Measurements from ENCODE around the gene PLEKHH2. TPM values are rescaled to one million over a fixed set of nuclear protein-coding genes. Genes with fewer than 3 reads are reported as not detected.
A peak's percentile ranks its signal among the peaks of the same experiment; 100 is the strongest.

PLEKHH2 gene
- total RNA-seq, 1 experiment from 2014 or later = 0.72 TPM

- DNase-seq (ENCODE audit: low read depth) = no peak
These were observed 125.2 kb downstream of the PLEKHH2 start for GRCh38 chr2:43762286-43762685.

- no peak for DNase-seq (ENCODE audit: low read depth)
These were observed 126.0 kb downstream of the PLEKHH2 start for GRCh38 chr2:43763091-43763490.

GRCh38 chr2:43764086-43764705 lies 127.1 kb downstream of the PLEKHH2 start:
- no peak for DNase-seq (ENCODE audit: low read depth)

DNA sequence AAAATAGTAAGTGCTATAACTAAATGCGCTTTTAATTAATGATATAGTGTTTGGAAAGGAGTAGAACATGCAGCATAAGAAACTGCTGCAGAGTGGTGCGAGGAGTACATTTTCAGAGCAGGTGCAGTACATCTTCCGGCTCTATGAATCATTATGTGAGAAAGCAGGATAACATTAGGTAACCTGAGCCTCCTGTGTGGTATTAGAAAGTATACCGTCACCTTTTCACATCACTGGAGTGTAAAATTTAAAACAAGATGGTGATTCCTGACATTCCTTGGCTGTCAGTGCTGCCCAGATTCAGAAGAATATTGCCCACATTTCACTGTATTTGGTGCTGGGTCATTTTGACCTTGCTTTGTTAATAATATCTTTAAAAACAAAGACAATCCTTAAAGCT lies 128.9 kb downstream of the PLEKHH2 start:
- no peak for DNase-seq (ENCODE audit: low read depth)

DNA sequence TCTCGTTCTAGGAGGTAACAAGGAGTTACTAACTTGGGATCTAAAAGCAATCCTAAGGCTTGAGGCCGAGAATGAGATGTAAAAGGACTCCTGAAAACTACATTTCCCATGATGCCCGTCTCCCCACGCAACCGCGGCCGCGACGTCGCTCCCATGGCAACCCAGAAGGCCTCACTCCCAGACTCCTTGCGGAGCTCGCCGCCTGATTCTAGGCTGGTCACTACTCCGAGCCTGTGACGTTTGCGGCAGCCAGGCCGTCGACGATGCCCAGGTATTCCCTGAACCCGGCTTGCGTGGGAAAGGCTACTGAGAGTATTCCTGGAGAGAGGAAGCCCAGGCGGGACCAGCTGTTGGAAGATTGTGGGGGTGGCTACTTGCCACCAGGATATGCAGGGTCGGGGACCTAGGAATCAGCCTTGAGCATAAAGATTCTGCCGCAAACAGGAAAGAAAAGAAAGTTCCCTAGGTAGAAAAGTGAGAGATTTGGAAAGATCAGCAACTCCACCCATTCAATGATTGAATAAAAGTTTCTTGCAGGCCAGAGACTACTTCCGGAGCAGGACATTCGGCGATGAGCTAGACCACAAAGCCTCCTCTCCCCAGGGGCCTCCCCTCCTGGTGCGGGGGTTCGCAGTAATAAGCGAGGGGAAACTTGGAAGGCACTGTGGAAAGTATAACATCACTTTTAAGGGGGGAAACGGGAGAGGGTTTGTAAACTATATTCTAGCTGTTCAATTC lies 137.0 kb downstream of the PLEKHH2 start, which contains the start of gene DYNC2LI1:
DYNC2LI1 (plus strand) TSS at position 164 of the 738 bp plus-strand sequence; CDS start at position 264, 100 bp downstream.
- DNase-seq (ENCODE audit: low read depth) = peak; percentile 88

DNA sequence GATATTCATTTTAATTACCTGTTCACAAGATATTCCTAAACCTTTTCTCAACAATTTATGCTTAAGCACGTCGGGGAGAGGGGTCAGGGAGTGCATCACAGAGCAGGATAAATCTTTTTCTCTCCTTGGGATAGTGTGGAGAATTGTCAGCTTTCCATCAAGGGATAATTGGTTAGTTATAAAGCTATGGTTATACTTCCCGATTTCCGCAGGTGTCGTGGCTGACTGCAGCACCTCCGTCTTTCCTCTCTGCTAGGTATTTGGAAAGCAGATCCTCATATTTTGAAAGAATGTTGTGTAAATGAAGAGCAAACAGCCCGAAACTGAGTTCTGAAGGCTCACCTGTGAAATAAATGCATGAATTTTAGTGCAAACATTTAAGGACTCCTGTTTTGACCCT lies 137.6 kb downstream of the PLEKHH2 start:
- no peak for DNase-seq (ENCODE audit: low read depth)

GRCh38 chr2:43776324-43776723 lies 139.3 kb downstream of the PLEKHH2 start:
- DNase-seq (ENCODE audit: low read depth) = no peak

- DNase-seq (ENCODE audit: low read depth) = no peak
These were observed 140.4 kb downstream of the PLEKHH2 start for GRCh38 chr2:43777306-43777926.

- DNase-seq (ENCODE audit: low read depth) = peak; percentile 30
These were observed 141.2 kb downstream of the PLEKHH2 start for GRCh38 chr2:43778233-43778632.

- DNase-seq (ENCODE audit: low read depth) = peak; percentile 9
These were observed 150.8 kb downstream of the PLEKHH2 start for GRCh38 chr2:43787895-43788294.

- no peak for DNase-seq (ENCODE audit: low read depth)
These were observed 151.6 kb downstream of the PLEKHH2 start for GRCh38 chr2:43788646-43789045.

- DNase-seq (ENCODE audit: low read depth) = no peak
These were observed 153.1 kb downstream of the PLEKHH2 start for GRCh38 chr2:43790147-43790546.

DNA sequence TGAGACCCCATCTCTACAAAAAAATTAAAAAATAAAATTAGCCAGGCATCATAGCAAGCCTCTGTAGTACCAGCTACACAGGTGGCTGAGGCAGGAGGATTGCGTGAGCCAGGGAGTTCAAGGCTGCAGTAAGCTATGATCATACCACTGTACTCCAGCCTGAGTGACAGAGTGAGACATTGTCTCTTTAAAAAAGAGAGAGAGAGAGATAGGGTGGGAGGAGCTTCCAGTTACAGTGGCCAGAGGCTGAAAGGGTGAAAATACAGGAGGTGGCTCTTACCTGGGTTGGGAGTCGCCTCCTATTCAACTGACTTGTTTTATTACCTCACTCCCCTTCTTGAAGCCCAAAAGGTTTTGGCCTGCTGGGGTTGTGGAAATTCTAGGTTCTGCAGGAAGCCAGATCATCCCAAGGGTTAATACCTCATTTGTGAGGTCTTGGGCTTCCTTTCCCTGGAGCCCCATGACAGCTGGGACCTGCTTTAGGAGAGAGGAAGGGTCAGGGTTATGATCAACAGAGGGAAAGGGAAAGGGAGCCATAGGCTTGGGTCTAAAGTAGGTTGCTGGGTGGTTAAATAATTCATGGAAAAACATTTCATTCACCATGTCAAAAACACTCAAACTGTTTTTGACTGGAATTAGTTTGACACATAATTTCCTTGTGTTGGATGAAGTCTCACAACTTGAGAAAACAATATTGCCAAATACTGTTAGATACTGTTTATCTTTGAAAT lies 154.1 kb downstream of the PLEKHH2 start:
- no peak for DNase-seq (ENCODE audit: low read depth)

DNA sequence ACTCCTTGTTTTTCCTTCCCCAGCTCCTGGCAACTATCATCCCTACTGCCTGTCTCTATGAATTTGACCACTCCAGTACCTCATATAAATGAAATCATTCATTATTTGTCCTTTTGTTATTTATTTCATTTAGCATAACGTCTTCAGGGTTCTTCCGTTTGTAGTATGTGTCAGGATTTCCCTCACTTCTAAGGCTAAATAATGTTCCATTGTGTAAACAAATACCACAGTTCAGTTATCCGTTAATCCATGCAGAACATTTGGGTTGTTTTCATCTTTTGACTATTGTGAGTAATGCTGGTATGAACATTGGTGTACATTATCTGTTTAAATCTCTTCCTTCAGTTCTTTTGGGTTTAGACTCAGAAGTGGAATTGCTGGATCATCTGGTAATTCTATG lies 155.6 kb downstream of the PLEKHH2 start:
- peak; percentile 15 for DNase-seq (ENCODE audit: low read depth)

DNA sequence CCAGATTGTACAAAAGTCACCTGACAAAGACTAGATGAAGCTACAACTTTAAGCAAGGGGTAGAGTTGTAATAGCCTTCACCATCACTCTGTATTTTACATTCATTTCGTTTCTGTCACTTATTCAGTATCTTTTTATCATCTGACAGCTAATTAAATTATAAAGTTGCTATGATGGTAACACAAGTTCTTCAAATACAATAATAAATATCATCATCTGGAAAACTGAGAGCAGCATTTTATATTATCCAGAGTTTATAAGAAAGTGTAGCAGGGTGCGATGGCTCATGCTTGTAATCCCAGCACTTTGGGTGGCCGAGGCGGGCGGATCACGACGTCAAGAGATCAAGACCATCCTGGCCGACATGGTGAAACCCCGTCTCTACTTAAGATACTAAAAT lies 157.9 kb downstream of the PLEKHH2 start:
- DNase-seq (ENCODE audit: low read depth) = no peak

DNA sequence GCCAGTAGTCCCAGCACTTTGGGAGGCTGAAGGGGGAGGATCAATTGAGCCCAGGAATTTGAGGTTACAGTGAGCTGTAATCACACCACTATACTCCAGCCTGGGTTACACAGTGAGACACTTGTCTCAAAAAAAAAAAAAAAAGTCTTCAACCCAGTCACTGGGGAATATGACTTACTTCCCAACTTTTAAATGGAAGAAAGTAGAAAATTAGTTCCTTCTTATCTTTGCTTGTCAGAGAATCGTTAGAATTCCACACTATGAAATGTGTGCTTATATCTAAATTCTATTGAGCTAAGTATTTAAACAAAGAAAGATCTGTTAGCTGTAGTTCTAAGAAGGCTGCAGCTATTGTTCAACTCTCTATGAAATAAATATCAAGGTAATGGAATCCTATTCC lies 159.1 kb downstream of the PLEKHH2 start:
- no peak for DNase-seq (ENCODE audit: low read depth)

DNA sequence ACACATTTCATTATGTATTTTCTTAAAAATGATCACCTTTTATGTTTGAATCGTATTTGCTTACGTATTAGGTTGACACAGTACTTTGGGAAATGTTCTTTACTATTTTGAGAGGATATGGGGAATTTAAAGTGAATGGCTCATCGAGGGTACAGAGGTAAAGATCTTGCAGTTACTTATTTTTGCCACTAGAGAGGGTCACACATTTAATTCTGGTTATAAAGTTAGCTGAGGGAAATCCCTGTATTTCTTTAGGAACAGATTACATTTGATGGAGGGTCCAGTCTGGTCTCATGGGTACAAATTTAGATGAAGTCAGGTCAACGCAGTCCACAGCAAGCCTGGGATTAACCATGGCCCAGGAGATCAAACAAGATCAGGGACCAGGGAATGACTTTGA lies 161.2 kb downstream of the PLEKHH2 start:
- DNase-seq (ENCODE audit: low read depth) = no peak

DNA sequence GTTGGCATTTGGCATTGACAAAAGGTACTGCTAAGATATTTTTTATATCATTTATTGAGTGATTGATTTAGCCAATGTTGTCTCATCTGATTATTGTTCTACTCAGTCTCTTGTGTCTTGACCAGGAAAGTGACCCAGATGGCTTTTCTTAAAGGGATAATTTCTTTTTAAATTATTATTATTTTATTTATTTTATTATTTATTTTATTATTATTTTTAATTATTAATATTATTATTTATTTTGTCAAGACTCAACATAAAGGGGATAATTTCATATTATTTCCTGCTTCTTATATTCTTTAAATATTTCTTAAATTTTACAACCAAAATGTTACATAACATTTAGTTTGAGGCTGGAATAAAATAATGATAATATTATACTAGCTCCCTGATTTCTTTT lies 163.8 kb downstream of the PLEKHH2 start:
- no peak for DNase-seq (ENCODE audit: low read depth)

- DNase-seq (ENCODE audit: low read depth) = no peak
These were observed 165.1 kb downstream of the PLEKHH2 start for GRCh38 chr2:43802135-43802534.

DNA sequence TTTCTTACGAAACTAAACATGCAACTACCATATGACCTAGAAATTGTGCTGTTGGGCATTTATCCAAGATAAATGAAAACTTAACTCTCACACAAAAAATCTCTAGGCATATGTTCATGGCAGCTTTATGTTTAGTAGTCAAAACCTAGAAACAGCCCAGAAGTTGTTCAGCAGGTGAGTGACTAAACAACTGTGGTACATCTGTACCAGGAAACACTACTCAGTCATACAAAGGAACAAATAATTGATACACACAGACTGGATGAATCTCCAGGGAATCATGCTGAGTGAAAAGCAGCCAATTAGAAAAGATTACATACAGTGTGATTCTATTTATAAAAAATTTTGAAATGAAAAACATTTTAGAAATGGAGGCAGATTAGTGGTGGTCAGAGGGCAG lies 166.1 kb downstream of the PLEKHH2 start:
- no peak for DNase-seq (ENCODE audit: low read depth)

- DNase-seq (ENCODE audit: low read depth) = no peak
These were observed 169.6 kb downstream of the PLEKHH2 start for GRCh38 chr2:43806719-43807031.

DNA sequence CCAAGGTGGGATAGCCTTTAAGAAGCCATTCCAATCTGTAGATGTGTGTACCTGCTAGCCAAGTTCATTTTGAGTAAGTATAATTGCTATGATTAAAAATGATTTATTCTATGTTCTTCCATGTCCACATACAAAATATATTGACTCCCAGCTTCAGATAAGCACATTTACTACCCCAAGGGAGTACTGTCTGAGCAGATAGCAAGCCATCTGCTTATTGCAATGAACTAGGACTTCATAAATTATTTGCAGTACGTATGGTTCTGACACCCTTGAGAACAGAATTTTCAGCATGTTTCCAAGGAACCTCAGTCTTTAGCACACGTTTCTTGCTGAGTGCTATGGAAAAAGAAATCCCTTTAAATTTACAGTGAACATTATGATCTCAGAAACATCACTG lies 173.4 kb downstream of the PLEKHH2 start:
- no peak for DNase-seq (ENCODE audit: low read depth)

DNA sequence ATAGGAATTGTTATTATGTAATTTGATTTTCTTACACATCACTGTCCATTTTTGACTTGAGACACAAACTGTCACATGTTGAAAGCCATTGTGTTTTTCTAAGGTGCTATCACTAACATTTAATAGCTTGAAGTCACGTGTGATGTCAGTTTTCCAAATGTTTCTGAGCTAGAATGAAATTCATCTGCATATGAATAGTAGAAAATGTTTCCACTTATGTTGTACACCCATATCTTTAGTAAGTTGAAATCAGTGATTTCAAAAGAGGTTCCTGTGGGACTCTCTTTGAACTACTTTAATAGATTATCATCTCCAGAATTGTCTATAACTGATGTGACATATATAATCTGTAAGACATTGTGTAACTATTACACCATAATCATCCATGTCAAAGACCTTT lies 173.8 kb downstream of the PLEKHH2 start:
- no peak for DNase-seq (ENCODE audit: low read depth)
